Neural progenitor cell (in vitro differentiated cells): ENCODE results near the gene MED13L. TPM values are rescaled to one million over a fixed set of nuclear protein-coding genes. Genes with fewer than 3 reads are reported as not detected.
A peak's percentile ranks its signal among the peaks of the same experiment; 100 is the strongest.

Experiments
- DNase-seq: peaks from one replicate; pipeline ENCODE4 v3.0.0-alpha.2; 2016; ENCODE audit warnings: low spot score
- H2AFZ ChIP-seq: fragments of 200-600 bp; sonication (generic); replicated peaks from 2 replicates; pipeline ENCODE4 v1.6.1; 2016; ENCODE audit warnings: antibody characterized with exemption
- H3F3A ChIP-seq: fragments of 200-600 bp; sonication (generic); 2 replicates; pipeline ENCODE4 v1.6.1; 2016; ENCODE audit warnings: antibody characterized with exemption, low read depth
- H3K27ac ChIP-seq: fragments of 200-600 bp; sonication (generic); 2 replicates; pipeline ENCODE4 v1.5.1; 2016; ENCODE audit warnings: mild to moderate bottlenecking
- H3K27me3 ChIP-seq: fragments of 200-600 bp; sonication (generic); 2 replicates; pipeline ENCODE4 v1.6.1; 2016; ENCODE audit warnings: mild to moderate bottlenecking, moderate library complexity
- H3K36me3 ChIP-seq: fragments of 200-600 bp; sonication (generic); 2 replicates; pipeline ENCODE4 v1.5.1; 2016
- H3K4me1 ChIP-seq: fragments of 200-600 bp; sonication (generic); 2 replicates; pipeline ENCODE4 v1.6.1; 2016; ENCODE audit warnings: mixed run types
- H3K4me2 ChIP-seq: fragments of 200-600 bp; sonication (generic); 2 replicates; pipeline ENCODE4 v1.6.1; 2016
- H3K4me3 ChIP-seq: fragments of 200-600 bp; sonication (generic); 2 replicates; pipeline ENCODE4 v1.5.1; 2016
- H3K79me2 ChIP-seq: fragments of 200-600 bp; sonication (generic); 2 replicates; pipeline ENCODE4 v1.6.1; 2016; ENCODE audit warnings: low read depth
- H3K9ac ChIP-seq: fragments of 200-600 bp; sonication (generic); 2 replicates; pipeline ENCODE4 v1.6.1; 2016
- H3K9me3 ChIP-seq: fragments of 200-600 bp; sonication (generic); 2 replicates; pipeline ENCODE4 v1.5.1; 2016; ENCODE audit warnings: low read depth
- H4K20me1 ChIP-seq: fragments of 200-600 bp; sonication (generic); 2 replicates; pipeline ENCODE4 v1.6.1; 2016; ENCODE audit warnings: low read depth
- H3K27ac Mint-ChIP-seq: 3 replicates; pipeline ENCODE4 v1.8.0; 2021; ENCODE audit warnings: mixed read lengths
- H3K27me3 Mint-ChIP-seq: 2 replicates; pipeline ENCODE4 v1.8.0; 2022; ENCODE audit warnings: low read depth, mild to moderate bottlenecking, inconsistent platforms, moderate library complexity, mixed read lengths; ENCODE audit not compliant: insufficient read depth
- H3K36me3 Mint-ChIP-seq: 3 replicates; pipeline ENCODE4 v1.8.0; 2021; ENCODE audit warnings: mixed read lengths
- H3K4me1 Mint-ChIP-seq: 3 replicates; pipeline ENCODE4 v1.8.0; 2021; ENCODE audit warnings: mixed read lengths
- H3K4me3 Mint-ChIP-seq: 3 replicates; pipeline ENCODE4 v1.8.0; 2021; ENCODE audit warnings: mild to moderate bottlenecking, moderate library complexity, mixed read lengths
- H3K9me3 Mint-ChIP-seq: 3 replicates; pipeline ENCODE4 v1.8.0; 2020; ENCODE audit warnings: mixed read lengths
- EZH2 ChIP-seq: fragments of 200-600 bp; sonication (generic); IDR thresholded peaks from 2 replicates; pipeline ENCODE4 v1.6.1; 2017; ENCODE audit warnings: antibody characterized with exemption, mild to moderate bottlenecking, moderate library complexity
- EZH2phosphoT487 ChIP-seq: fragments of 200-600 bp; sonication (generic); IDR thresholded peaks from 2 replicates; pipeline ENCODE4 v1.6.1; 2017; ENCODE audit warnings: antibody characterized with exemption
- total RNA-seq: library from RNA; depleted of rRNA; stranded (reverse); fragments of >200 nt; gene quantifications from 2 replicates; pipeline ENCODE4 v1.2.3, GENCODE V29; 2015; ENCODE audit warnings: low replicate concordance
- TF ChIP-seq, protein P1 (sequence below): fragments of 200-600 bp; sonication (generic); IDR thresholded peaks from 2 replicates; pipeline ENCODE4 v1.5.1; 2017; ENCODE audit warnings: antibody characterized with exemption, mild to moderate bottlenecking

The MED13L gene
- total RNA-seq, 1 donor from 2014 or later: 149 TPM

DNA sequence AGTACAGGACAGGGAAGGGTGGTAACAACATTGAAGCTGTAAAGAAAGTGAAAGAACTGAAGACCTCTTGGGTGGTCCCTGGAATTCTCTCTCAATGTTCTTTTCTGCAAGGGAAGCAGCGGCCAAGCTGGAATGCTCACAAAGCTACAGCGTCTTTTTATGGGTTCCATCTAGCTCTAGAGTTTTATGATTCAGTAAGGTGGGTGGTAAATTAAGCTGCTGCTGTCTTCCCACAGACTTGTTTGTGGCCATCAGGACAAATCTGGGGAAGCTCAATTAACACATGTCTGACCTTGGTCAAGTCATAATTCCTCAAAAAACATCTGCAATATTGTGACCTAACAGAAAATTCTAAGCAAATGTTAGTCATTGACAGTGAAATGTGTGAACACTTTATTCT, 139.1 kb downstream of the MED13L start:
- Mint-ChIP-seq H3K36me3 (no peaks in the 10 kb centered on the region), H3K27ac (no peak overlapping the region), H3K9me3 (no peaks in the 10 kb centered on the region), H3K27me3 (no peaks in the 10 kb centered on the region), H3K4me3 (no peak overlapping the region), H3K4me1 (peaks cover 31% of the 10 kb centered on the region)
- Histone ChIP-seq H3K27me3 (no peaks in the 10 kb centered on the region), H3K36me3 (no peaks in the 10 kb centered on the region), H3K4me2 (no peak overlapping the region), H4K20me1 (peaks cover 79% of the 10 kb centered on the region), H3F3A (no peaks in the 10 kb centered on the region), H3K4me3 (no peak overlapping the region), H3K4me1 (peaks cover 20% of the 10 kb centered on the region), H3K79me2 (peaks cover 98% of the 10 kb centered on the region), H2AFZ (no peak overlapping the region), H3K9ac (no peak overlapping the region), H3K27ac (no peak overlapping the region), H3K9me3 (no peaks in the 10 kb centered on the region)
- TF ChIP-seq EZH2: no peak
- TF ChIP-seq, protein P1, sequence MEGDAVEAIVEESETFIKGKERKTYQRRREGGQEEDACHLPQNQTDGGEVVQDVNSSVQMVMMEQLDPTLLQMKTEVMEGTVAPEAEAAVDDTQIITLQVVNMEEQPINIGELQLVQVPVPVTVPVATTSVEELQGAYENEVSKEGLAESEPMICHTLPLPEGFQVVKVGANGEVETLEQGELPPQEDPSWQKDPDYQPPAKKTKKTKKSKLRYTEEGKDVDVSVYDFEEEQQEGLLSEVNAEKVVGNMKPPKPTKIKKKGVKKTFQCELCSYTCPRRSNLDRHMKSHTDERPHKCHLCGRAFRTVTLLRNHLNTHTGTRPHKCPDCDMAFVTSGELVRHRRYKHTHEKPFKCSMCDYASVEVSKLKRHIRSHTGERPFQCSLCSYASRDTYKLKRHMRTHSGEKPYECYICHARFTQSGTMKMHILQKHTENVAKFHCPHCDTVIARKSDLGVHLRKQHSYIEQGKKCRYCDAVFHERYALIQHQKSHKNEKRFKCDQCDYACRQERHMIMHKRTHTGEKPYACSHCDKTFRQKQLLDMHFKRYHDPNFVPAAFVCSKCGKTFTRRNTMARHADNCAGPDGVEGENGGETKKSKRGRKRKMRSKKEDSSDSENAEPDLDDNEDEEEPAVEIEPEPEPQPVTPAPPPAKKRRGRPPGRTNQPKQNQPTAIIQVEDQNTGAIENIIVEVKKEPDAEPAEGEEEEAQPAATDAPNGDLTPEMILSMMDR: no peak
- TF ChIP-seq EZH2phosphoT487: no peak
- DNase-seq: peak; percentile 58

DNA sequence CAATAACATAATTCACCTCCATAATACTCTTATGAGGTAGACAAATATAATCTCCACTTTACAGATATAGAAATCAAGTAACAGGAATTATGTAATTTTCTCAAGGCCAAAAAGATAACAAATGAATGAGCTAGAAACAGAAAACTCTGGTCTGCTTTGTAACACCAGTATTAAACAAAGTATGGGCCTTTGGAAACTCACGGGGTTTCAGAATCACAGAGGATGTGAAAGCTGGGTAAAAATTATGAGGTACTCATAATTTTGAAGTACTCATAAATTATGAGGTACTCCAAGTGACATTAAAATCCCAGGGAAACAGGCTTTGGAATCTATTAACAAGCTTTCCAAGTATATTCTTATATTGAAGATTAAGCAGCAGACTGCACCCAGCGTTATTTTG, 140.2 kb downstream of the MED13L start:
- no peak overlapping the region for H3K27ac Mint-ChIP-seq
- no peak overlapping the region for H3K9ac ChIP-seq
- H3F3A ChIP-seq: no peaks in the 10 kb centered on the region
- H3K4me1 ChIP-seq: peaks cover 30% of the 10 kb centered on the region
- no peak overlapping the region for H3K4me3 Mint-ChIP-seq
- no peak overlapping the region for H3K27ac ChIP-seq
- H3K36me3 ChIP-seq: no peaks in the 10 kb centered on the region
- H4K20me1 ChIP-seq: peaks cover 79% of the 10 kb centered on the region
- no peaks in the 10 kb centered on the region for H3K9me3 ChIP-seq
- no peaks in the 10 kb centered on the region for H3K27me3 ChIP-seq
- H3K4me3 ChIP-seq: no peak overlapping the region
- TF ChIP-seq, protein P1: no peak
- TF ChIP-seq EZH2 (no peak), EZH2phosphoT487 (no peak)
- no peaks in the 10 kb centered on the region for H3K36me3 Mint-ChIP-seq
- H3K9me3 Mint-ChIP-seq: no peaks in the 10 kb centered on the region
- H3K4me1 Mint-ChIP-seq: peaks cover 38% of the 10 kb centered on the region
- H3K79me2 ChIP-seq: peaks cover 98% of the 10 kb centered on the region
- H3K27me3 Mint-ChIP-seq: no peaks in the 10 kb centered on the region
- no peak for DNase-seq
- H2AFZ ChIP-seq: no peak overlapping the region
- H3K4me2 ChIP-seq: no peak overlapping the region

DNA sequence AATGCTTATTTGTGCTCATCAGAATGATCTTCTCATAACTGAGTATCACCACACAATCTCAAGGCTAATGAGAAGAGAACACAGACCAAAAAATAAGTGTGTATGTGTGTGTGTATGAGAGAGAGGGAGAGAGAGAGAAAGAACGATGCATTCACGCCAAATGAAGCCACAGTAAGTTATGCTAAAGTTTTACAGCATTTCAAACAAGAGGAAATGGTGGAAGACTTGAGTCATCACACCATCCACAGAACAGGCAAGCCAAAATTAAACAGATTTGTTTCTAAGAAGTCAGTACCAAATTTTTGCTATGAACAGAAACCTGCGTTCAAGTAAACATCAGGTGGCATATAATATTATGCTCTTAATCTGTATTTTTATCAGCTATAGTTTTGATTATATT, 141.2 kb downstream of the MED13L start:
- Mint-ChIP-seq H3K27ac (no peak overlapping the region), H3K36me3 (no peaks in the 10 kb centered on the region), H3K27me3 (no peaks in the 10 kb centered on the region), H3K9me3 (no peaks in the 10 kb centered on the region), H3K4me1 (peaks cover 42% of the 10 kb centered on the region), H3K4me3 (no peak overlapping the region)
- Histone ChIP-seq H3K4me2 (no peak overlapping the region), H3K9me3 (no peaks in the 10 kb centered on the region), H4K20me1 (peaks cover 80% of the 10 kb centered on the region), H3K36me3 (no peaks in the 10 kb centered on the region), H3K27ac (no peak overlapping the region), H3K4me1 (peaks cover 32% of the 10 kb centered on the region), H3K79me2 (peaks cover 98% of the 10 kb centered on the region), H3K9ac (no peak overlapping the region), H3K4me3 (no peak overlapping the region), H3F3A (no peaks in the 10 kb centered on the region), H2AFZ (no peak overlapping the region), H3K27me3 (no peaks in the 10 kb centered on the region)
- TF ChIP-seq, protein P1: no peak
- TF ChIP-seq EZH2phosphoT487: no peak
- no peak for TF ChIP-seq EZH2
- DNase-seq: no peak
